HG03175 (cell line): ENCODE measurements around the gene GORASP1.

ENCODE experiments used
- ATAC-seq: cut with Tn5 transposase; IDR thresholded peaks from one replicate; pipeline ENCODE4 v1.9.1; 2021; ENCODE audit warnings: mild to moderate bottlenecking, moderate library complexity; ENCODE audit not compliant: unreplicated experiment

Gene GORASP1

GRCh38 chr3:39103791-39104552 lies 3.5 kb downstream of the GORASP1 start:
- no peak for ATAC-seq

DNA sequence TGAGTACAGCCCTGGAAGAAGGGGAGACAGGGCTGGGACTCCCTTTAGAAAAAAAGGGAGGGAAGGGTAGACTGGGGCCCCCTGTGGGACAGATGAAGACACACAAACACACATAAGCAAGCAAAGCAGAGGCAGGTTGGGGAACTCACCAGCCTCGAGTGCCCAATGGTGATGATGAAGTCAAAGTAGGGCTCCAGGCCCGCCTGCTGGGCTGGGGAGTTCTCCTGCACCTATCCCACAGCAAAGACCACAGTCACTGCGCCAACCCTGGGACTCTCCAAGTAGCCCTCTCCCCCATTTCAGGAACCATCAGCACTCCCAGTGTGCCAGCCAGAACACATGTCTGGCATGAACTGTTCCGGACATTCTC lies 4.1 kb downstream of the GORASP1 start:
- no peak for ATAC-seq

DNA sequence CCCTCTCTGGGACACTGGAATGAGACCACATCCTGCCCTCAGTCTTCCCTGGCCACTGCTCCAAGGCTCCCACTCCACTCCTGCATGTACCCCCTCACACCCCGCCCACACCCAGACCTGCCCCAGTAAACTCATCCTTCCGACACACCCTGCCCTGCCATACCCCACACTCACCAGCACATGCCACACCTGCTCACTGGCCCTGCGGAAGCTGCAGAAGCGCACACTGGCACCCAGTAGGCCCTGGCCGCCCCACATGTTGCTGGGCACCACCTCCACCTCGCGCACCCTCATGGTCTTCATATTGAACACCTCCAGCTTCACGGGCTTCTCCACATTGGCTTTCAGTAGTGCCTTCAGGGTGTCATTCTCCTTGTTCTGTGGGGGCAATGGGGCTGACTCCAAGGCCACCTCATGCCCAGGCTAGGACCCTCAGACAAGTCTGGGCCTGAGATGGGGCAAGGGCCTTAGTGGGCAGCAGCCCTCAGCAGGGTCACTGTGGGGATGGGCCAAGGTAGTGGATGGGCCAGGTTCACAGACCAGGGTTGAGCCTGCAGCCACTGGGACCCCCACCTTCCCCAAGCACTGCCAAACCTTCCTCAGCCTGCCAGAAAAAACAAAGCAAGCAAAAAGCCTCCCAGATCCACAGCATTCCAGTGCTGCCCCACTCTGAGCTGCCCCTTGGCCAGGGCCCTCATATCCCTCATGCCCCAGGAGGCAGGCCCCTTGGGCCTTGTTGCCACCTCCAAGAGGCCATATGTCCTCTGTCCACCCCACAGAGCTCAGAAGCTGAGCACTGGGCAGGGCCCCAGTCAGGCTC lies 4.7 kb downstream of the GORASP1 start:
- ATAC-seq: no peak

DNA sequence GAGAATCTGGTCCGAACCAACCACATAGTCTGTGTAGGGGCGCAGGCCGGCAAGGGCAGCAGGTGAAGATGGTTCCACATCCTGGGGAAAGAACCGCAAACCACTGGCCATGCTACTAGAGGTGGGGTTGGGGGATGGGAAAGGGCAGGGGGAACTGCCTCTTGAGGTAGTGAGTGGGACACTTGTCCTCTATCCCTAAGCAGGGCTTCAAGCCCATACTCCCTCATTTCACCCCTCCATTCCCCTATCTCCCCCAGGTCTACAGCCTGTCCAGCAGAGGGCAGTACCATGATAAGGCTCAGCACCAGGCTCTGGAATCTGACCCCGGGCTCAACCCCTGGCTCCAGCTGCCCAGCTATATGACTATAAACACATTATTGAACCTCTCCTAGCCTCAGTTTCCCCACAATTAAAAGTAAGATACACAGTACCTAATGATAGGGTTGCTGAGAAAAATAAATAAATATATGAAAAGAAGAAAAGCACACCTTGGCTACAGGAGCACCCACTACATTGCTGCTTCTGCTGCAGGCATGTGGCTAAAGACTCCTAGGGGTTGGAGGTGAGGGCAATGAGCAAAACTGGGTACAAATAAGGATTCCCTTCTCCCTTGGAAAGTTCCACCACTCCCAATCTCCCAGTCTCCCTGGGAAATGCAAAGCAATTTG lies 6.3 kb downstream of the GORASP1 start:
- peak; percentile 70 for ATAC-seq

DNA sequence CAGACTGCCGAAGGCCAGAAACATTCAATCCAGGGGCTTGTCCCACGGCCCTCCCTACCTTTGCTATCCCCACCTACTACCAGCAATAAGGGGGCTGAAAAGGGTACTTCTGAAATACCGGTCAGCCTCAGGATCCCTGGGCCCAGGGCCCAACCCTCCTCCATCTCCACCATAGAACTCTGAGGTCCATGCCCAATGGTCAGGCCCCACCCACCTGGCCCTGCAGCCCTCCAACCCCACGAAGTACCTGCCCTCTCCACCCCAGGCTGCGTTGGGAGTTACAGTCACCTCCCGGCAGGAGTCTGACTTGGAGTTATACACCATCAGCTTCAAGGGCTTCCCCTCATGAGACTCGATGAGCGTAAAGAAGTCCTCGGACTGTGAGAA lies 6.9 kb downstream of the GORASP1 start:
- no peak for ATAC-seq

GRCh38 chr3:39099738-39100499 lies 7.5 kb downstream of the GORASP1 start:
- no peak for ATAC-seq

DNA sequence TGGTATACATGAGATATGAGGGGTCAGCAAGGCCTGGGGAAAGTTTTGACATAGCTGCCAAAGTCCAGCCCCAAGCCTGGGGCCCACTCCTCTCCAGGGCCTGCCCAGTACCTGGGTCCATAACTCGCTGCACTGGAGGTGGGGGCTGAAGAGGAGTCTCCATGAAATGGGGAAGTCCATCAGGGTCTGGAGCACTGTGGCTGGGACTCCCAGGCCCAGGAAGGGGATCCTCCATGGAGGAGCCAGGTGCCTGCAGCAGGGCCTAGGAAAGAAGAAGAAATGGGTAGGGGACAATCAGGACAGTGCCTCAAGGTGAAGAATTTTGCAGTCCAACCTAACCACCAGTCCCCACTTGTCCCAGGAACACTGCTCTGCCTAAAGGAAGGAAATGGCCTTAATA lies 8.2 kb downstream of the GORASP1 start:
- ATAC-seq: no peak

GRCh38 chr3:39098473-39099000 lies 8.9 kb downstream of the GORASP1 start:
- no peak for ATAC-seq

GRCh38 chr3:39097716-39098472 lies 9.5 kb downstream of the GORASP1 start:
- ATAC-seq: no peak

- ATAC-seq: no peak
These were observed 10.7 kb downstream of the GORASP1 start for GRCh38 chr3:39096775-39097174.

- ATAC-seq: no peak
These were observed 11.6 kb downstream of the GORASP1 start for GRCh38 chr3:39095778-39096177.

- ATAC-seq: no peak
These were observed 12.4 kb downstream of the GORASP1 start for GRCh38 chr3:39094851-39095677.

- ATAC-seq: no peak
These were observed 16.5 kb downstream of the GORASP1 start for GRCh38 chr3:39090922-39091321.

- no peak for ATAC-seq
These were observed 18.5 kb downstream of the GORASP1 start for GRCh38 chr3:39088889-39089288.

- ATAC-seq: no peak
These were observed 19.0 kb downstream of the GORASP1 start for GRCh38 chr3:39088456-39088855.

- no peak for ATAC-seq
These were observed 21.3 kb downstream of the GORASP1 start for GRCh38 chr3:39086144-39086543.

DNA sequence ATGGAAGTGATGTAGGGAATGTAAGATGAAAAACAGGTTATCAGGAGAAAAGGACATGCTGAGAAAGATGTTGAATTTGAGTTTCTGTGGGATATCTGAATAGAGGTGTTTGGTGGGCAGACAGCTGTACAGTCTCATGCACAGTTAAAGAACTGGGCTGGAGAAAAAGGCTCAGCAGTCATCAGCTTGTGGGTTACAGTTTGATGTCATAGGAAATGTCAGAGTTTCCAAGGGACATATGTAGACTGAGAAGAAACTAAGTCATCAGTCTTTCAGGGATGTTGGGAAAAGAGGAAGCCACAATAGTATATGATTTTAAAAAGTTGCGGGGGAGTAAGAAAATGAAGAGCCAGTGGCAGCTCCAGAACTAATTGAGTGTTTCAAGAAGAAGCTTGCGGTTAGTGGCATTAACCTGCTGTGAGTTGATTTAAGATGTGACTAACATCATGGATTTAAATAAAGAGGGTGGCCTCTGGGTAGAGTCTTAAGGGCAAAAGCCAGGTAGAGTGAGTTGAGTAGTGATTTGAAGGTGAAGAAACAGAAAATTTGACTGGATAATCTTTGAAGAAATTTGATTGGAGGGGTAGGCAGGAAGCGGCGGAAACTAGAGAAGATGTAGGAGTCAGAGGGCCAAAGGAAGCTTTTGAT lies 24.6 kb downstream of the GORASP1 start:
- ATAC-seq: no peak

- no peak for ATAC-seq
These were observed 27.4 kb downstream of the GORASP1 start for GRCh38 chr3:39080026-39080425.

- ATAC-seq: no peak
These were observed 27.9 kb downstream of the GORASP1 start for GRCh38 chr3:39079530-39079929.
